ENCODE measurements around the gene MAPK14.
"Not testable (repeated sequence)": the region's sequence is repeated elsewhere in the genome, so short reads cannot be mapped to it uniquely, and the experiment has no call there.

Gene MAPK14

GRCh38 chr6:36027501-36028087 lies at the start of gene MAPK14:
MAPK14 (plus strand) TSS chr6:36027808; CDS start chr6:36028158, 350 bp downstream.
- peak; percentile 99 for DNase-seq (ENCODE audit: low read depth)
- peak within 1 kb of the TSS; percentile 100 for H3K4me3 ChIP-seq (ENCODE audit: low read length)
- TF ChIP-seq CTCF (conservative IDR thresholded peaks at IDR 0.05; ENCODE audit: low read length), result peak; percentile 83

- not testable (repeated sequence) for DNase-seq (ENCODE audit: low read depth); H3K4me3 ChIP-seq (ENCODE audit: low read length)
Measured at GRCh38 chr6:35980126-35980525, 47.5 kb upstream of the MAPK14 start.

GRCh38 chr6:35980991-35981645 lies 46.5 kb upstream of the MAPK14 start:
- no peak for DNase-seq (ENCODE audit: low read depth)
- no peak for TF ChIP-seq CTCF (conservative IDR thresholded peaks at IDR 0.05; ENCODE audit: low read length)
- H3K4me3 ChIP-seq (ENCODE audit: low read length), result no peak overlapping the region

DNA sequence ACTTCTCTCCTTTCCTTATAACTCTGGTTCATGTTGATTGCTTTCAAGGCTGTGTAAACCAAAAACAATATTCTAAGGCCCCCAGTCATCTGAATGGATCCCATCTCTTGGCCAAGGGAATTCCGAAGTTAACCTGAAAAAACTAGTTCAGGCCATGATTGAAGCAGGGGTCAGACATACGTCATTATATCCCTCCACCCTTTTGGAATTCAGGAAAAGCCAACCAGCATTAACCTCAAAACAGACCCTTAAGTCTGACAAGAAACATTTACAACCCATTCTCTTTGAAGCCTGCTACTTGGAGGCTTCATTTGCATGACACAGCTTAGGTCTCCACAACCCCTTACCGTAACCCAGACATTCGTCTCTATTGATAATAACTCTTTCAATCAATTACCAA lies 42.9 kb upstream of the MAPK14 start:
- H3K4me3 ChIP-seq (ENCODE audit: low read length), result no peak overlapping the region
- TF ChIP-seq CTCF (conservative IDR thresholded peaks at IDR 0.05; ENCODE audit: low read length), result no peak
- DNase-seq (ENCODE audit: low read depth), result no peak

DNA sequence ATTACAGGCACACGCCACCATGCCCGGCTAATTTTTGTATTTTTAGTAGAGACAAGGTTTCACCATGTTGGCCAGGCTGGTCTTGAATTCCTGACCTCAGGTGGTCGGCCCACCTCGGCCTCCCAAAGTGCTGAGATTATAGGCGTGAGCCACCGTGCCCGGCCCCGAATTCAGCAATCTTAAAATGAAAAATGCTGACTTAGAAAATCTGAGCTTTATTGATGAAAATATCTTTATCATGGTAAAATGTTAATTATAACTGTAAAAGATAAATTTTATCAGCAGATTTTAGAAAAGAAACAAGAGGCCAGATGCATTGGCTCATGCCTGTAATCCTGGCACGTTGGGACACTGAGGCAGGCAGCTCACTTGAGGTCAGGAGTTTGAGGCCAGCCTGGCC lies 39.6 kb upstream of the MAPK14 start:
- DNase-seq (ENCODE audit: low read depth); H3K4me3 ChIP-seq (ENCODE audit: low read length): not testable (repeated sequence)

- no peak for DNase-seq (ENCODE audit: low read depth)
- TF ChIP-seq CTCF (conservative IDR thresholded peaks at IDR 0.05; ENCODE audit: low read length), result no peak
Measured at GRCh38 chr6:35993150-35993549, 34.5 kb upstream of the MAPK14 start.

GRCh38 chr6:36000451-36000850 lies 27.2 kb upstream of the MAPK14 start:
- H3K4me3 ChIP-seq (ENCODE audit: low read length), result no peak overlapping the region
- no peak for DNase-seq (ENCODE audit: low read depth)
- TF ChIP-seq CTCF (conservative IDR thresholded peaks at IDR 0.05; ENCODE audit: low read length), result no peak

More at GRCh38 chr6:35993150-35993549, 34.5 kb upstream of the MAPK14 start:
- H3K4me3 ChIP-seq (ENCODE audit: low read length), result no peak overlapping the region

- DNase-seq (ENCODE audit: low read depth), result no peak
- TF ChIP-seq CTCF (conservative IDR thresholded peaks at IDR 0.05; ENCODE audit: low read length), result no peak
- no peak overlapping the region for H3K4me3 ChIP-seq (ENCODE audit: low read length)
Measured at GRCh38 chr6:36015666-36016065, 11.9 kb upstream of the MAPK14 start.
